CD1c-positive myeloid dendritic cell (primary cell): ENCODE data around the gene CLDN14.
A peak's percentile ranks its signal among the peaks of the same experiment; 100 is the strongest.

Experiments used
- DNase-seq: peaks from one replicate; pipeline ENCODE4 v3.0.0-alpha.2; 2016; ENCODE audit errors: extremely low spot score

Gene CLDN14

DNA sequence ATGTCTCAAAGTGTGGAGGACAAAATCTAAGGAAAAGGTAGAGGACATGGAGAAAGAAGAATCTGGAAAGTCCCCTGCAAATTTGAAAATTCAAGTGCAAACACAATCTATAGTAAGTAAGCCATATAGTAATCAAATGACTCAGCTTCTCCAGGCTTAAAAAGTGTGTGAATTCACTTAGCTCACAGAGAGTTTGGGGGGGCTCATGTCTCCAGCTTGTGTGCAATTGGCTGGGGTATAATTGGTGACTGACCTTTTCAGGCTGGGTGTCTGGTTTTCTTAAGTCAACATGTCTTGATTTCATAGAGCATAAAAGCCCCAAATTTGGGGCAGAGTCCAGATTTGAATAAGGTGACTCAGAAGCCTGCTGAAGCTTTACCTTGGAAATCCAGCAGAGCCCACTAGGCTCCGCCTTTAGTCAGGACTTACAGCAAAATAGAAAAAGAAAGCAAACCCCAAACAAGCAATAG is 8.6 kb downstream of the CLDN14 start:
- no peak for DNase-seq

DNA sequence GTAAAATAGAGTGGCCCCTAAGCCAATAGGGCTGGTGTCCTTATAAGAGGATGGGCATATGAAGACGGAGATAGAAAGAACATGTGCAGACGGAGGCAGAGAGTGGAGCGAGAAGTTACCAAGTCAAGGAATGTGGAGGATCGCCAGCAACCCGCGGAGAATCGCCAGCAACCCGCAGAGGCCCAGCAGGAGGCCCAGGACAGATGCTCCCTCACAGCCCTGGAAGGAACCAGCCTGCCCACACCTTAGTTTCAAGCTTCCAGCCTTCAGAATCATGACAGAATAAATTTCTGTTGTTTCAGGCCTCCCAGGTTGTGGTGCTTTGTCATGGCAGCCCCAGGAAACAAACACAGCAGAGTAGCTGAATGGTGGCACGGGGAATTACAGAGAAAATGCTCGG is 9.6 kb downstream of the CLDN14 start:
- no peak for DNase-seq

DNA sequence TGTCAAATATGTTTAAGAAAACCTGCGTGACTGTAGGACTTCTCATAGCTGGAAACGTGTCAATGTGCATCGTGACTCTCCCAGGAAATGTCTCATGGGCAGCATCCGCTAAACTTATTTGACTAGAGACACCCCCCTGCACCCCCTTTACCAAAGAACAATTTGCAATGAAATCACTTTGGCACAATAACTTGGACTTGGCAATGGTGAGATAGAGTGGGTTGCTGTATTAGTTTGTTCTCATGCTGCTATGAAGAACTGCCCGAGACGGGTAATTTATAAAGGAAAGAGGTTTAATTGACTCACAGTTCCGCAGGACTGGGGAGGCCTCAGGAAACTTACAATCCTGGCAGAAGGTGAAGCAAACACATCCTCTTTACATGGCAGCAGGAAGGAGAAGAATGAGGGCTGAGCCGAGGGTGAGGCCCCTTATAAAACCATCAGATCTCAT is 13.8 kb downstream of the CLDN14 start:
- DNase-seq, result no peak

DNA sequence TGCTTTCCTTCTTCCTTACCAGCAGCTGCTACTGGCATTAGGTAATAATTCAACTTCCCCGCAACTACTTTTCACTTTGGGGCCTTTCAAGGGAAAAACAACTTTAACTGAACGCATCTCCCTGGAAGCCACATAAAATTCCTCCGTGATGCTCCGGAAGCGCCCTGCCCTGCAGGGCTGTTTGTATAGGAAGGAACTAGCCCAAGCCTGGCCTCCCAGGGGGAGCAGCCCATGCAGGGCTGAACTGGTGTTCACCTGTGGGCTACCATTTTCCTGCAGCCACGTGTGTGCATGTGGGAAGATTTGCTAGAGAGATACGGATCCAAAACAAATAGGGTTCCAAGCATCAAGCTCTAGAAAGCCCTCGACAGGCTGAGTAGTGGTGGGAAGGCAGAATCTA is 14.4 kb downstream of the CLDN14 start:
- no peak for DNase-seq

DNA sequence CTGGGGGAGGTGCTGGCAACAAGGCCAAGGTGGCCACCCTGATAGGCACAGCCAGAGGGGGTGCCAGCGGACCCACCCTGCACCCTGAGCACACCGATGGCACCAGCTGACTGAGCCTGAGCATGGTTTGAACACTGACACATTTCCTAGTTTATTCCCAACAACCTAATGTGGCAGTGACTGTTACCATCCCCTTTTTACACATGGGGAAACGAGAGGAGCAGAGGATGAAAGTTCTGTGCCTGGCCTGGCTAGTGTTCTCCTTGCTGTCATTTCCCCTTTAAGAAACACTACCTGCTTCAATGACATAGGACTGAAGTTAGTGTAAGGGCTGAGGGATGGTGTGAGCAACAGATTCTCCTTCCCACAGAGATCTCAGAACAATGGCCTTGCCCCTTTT is 15.3 kb downstream of the CLDN14 start:
- DNase-seq, result no peak

DNA sequence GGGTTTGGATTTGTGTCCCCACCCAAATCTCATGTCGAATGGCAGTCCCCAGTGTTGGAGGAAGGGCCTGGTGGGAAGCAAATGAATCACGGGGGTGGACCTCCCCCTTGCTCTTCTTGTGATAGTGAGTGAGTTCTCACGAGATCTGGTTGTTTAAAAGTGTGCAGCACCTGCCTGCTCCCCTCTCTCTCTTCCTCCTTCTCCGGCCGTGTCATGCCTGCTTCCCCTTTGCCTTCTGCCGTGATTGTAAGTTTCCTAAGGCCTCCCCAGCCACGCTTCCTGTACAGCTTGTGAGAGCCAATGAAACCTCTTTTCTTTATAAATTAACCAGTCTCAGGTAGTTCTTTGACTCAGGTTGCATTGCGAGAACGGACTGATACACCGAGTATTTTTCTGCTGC is 15.9 kb downstream of the CLDN14 start:
- DNase-seq, result no peak

DNA sequence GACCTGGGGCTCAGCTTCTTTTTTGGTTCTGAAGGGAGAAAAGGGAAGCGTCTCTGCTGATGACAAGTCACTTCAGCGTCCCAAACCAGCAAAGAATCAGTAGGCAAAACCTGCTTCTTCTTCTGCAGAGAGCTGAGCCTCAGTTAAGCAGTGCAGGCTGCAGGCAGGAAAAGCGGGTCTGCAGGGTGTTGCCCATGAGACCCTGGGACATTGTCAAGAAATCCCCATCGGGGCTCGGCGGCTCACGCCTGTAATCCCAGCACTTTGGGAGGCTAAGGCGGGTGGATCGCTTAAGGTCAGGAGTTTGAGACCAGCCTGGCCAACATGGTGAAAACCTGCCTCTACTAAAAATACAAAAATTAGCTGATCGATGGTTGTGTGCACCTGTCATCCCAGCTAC is 16.7 kb downstream of the CLDN14 start:
- DNase-seq, result no peak

DNA sequence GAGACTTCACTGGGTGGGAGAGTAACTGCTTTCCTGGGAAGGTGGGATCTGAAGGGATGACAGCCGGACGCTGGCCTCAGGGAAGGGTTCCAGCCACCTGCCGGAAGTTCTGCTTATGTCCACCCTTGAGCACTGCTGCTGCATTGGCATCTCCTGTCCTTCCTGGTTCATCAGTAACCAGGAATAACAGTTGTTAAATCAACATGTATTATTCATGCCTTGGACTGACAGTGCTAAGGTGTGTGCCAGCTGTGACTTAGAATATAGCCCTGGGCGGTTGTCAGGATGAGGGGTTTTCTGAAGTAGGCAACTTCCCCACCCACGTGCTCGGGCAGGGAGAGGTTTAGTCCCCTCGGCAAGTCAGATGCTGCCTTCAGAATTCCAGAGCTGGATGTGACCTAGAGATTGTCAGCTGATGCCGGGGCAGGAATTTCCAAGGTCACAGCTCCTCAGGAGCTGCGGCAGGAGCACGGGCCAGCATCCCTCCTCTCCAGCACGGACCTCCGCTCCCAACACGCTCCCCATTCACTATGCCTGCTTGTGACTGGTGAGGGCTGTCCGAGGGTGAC is 17.9 kb downstream of the CLDN14 start:
- no peak for DNase-seq

DNA sequence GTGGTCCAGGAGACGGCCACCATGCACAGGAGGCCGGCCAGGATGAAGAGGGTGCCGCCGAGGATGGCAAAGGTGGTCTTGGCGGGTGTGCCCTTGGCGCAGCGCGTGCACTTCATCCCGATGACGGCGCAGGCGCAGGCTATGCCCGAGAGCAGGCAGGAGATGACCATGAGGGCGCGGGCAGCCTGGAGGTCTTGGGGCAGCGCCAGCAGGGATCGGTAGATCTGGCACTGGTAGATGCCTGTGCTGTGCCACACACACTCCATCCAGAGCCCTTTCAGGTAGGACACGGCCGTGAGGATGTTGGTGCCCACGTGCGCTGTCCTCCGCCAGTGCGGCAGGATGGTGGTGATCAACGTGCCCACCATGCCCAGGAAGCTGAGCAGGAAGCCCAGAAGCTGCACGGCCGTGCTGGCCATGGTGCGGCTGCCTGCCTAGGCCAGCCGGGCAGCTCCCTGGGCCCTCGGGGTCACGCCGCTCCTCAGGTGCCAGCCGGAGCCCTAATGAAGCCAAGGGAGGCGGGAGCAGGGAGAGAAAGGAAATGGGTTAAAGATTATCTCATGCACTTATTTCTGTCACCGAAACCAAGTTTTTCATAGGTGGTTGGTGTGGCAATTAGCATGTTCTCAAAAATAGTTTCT is 18.5 kb downstream of the CLDN14 start:
- no peak for DNase-seq

DNA sequence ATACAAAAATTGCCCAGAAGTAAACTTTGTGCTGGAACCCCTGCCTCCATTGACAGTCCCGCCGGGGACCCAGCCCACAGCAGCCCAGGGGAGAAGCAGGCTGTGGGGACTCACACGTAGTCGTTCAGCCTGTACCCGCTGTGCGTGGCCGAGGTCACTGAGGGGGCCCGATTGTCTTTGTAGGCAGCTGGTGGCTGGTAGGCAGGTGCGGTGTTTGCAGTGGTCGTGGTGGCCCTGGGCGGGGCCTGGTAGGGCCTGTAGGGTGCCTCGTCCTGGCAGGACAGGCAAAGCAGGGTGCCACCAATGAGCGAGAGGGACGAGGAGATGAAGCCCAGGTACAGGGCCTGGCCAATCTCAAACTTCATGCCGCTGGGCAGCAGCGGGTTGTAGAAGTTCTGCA is 19.1 kb downstream of the CLDN14 start:
- DNase-seq, result no peak

DNA sequence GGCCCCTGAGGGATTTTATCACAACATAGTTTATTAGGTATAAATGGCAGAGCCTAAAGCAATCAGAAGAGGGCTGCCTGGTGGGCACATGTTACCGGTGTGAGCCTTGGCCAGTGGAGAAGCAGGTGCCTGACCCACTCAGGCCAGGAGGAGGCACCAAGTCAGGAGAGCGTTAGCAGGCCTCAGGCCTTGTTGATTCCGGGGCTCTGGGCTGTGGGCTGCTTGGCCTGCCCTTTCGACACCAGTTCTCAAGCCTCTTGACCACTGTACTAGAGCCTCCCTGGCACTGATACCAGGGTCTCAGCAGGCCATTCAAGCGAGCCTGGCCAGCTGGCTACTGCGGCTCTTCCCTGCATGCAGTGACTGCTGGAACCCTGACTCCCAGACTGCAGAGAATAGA is 20.8 kb downstream of the CLDN14 start:
- DNase-seq, result no peak

DNA sequence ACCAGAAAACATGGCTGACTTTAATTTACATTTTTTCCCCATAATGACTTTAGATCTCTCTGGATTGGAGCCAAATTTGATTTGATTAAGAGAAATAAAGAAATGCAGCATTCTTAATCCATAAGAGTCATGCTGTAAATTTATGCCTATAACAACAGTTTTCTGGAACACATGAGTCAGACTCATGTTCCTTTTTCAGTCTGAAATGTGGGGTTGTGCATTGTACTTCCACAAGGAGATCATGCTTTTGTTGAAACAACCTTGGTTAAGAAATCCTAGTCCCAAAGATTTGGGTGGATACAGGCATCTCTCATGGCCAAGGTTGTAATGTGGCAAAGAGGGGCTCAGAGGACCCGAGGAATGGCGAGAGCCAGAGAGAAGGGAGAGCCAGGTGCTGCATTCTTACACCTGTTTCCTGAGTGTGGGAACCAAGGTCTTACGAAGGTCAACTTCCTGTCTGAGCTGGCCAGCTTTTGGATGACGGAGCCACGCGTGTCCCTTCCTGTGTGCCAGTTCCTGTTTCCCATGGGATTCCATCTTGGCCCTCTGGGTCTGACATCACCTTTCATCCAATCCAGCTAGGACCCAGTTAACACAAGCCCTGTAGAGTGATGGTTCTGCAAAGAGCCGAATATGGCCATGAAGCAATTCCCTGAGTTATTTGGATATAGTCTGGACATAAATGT is 23.1 kb downstream of the CLDN14 start:
- DNase-seq, result peak; percentile 55

DNA sequence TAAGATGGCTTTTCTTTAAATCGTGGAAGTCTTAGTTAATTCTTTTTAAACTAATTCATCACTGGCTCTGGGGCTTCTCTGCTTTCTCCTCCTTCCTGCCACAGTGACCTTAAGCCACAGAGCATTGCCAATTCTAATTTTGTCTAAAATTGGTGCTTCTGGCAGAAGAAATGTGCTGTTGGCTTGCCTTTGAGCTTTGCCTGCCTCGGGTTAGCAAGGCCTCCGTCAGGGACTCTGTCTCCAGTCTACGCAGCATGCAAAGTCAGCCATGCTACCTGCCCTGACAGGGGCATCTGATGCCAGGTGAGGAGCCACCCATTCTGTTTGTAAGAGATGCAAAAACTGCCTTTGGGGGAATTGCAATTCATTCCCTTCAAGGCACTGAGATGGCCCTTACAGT is 25.2 kb downstream of the CLDN14 start:
- no peak for DNase-seq

DNA sequence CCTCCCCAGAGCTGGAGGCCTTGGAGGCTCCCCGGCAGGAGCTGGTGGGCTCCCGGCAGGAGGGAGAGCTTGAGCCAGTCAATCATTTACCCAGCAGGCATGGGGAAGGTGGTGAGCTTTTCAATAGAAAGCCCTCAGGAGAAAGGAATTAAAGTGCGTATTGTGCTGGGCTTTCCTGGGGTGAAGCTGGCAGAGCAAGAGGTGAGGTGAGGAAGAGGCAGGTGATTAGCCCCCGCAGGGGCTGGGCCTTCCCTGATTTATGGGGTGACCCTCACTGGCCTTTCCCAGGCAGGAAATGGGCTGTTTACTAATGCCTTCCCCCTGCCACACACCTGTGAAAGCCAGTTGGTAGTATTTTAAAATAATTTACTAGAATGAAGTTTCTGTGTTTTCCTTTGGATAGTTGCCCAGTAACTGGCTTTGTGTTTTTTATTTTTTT is 25.8 kb downstream of the CLDN14 start:
- DNase-seq, result no peak

DNA sequence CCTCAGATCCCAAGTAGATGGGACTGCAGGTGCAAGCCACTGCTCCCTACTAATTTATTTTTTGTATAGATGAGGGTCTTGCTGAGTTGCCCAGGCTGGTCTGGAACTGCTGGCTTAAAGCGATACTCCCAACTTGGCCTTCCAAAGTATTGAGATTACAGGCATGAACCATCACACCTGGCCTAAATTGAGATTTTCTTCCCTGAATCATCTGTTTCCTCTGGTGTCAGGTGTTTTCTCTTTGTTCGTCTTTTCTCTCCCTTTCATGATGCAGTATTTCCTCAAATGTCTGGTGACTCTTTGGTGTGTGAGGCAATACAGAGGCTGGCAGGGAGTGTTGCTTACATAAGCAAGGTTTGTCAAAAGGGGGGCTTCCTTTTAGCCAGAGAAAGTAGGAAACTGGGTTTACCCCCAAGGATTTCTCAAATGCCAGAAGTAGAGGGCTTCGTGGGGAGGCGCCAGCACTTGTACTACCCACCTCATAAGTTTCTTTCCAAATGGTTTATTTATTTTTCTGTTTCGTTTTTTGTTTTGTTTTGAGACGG is 27.6 kb downstream of the CLDN14 start:
- no peak for DNase-seq

DNA sequence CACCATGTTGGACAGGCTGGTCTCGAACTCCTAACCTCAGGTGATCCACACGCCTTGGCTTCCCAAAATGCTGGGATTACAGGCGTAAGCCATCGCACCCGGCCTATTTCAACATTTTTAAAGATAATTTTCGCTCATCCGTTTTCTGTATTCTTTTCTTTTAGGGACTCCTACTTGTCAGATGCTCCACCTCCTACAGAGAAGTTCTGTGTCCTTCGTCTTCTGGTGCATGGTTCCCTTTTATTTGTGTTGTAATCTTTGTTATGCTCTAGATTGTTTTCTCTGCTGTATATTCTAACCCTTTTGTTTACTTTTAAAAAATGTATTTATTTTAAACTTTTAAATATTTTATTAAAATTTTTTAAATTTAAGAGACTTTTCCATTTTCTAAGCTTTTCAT is 28.4 kb downstream of the CLDN14 start:
- DNase-seq, result peak; percentile 37

DNA sequence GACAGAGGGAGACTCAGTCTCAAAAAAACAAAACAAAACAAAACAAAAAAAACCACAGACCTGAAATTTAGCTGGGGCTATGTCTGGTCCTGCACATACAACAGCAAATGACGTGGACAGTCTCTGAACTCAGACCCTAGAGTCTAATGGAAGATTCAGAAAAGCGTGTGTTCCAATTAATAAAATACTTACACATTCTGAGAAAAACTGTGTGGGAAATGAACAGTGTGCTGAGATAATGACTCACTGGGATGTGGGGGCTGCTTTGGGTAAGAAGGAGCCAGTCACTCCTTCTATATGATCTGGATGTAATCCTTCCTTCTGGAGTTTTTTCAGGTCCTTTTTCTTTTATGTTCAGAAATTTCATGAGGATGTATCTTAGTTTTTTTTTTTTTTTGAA is 29.4 kb downstream of the CLDN14 start:
- peak; percentile 24 for DNase-seq

DNA sequence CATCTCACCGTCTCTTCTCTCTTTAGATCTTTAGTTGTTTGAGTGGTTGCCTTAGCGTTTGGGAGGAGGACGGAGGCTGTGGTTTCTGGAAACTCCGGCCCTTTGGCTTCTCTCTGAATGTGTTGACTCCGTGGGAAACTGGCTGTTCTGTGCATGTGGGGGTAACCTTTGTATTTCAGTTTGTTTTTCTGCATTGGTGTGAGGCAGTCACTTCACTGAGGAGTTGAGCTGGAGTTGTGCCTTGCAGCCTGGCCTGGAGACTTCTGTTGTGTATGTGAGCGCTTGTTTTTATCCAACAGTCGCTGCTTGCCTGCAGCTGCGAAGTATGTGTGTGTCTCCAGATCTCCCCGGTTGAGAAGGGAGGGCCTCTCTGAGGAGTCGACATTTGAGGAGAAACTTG is 33.6 kb downstream of the CLDN14 start:
- no peak for DNase-seq

DNA sequence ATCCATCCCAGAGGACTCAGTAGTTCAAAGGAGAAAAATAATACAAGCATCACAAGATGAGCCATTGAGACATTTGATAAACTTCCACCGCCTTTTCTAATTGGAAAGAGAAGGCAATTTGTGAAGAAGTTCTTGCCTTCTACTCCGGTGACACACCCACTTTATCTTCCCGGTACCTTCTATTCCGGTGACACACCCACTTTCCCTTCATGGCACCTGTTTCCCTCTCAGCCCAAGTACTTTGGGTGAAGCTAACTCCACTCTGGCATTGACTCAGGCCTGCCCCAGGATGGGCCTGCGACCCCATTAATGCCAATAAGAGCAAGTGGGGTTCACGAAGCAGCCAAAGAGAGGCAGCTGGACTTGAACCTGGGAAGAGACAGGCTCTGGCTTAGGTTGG is 38.2 kb downstream of the CLDN14 start:
- DNase-seq, result no peak

DNA sequence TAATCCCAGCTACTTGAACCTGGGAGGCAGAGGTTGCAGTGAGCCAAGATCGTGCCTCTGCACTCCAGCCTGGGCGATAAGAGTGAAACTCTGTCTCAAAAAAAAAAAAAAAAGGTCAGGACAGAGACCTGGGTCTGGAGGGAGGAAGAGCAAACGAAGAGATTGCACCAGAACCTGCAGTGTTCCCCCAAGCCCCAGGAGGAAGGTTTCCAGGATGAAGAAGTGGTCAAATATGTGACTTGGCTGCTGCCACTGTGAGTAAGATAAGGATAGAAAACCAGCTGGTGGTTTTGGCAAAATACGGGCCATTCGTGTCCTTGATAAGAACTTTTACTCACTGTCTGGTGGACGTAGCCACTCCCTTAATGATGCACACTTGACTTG is 42.2 kb downstream of the CLDN14 start:
- peak; percentile 42 for DNase-seq

DNA sequence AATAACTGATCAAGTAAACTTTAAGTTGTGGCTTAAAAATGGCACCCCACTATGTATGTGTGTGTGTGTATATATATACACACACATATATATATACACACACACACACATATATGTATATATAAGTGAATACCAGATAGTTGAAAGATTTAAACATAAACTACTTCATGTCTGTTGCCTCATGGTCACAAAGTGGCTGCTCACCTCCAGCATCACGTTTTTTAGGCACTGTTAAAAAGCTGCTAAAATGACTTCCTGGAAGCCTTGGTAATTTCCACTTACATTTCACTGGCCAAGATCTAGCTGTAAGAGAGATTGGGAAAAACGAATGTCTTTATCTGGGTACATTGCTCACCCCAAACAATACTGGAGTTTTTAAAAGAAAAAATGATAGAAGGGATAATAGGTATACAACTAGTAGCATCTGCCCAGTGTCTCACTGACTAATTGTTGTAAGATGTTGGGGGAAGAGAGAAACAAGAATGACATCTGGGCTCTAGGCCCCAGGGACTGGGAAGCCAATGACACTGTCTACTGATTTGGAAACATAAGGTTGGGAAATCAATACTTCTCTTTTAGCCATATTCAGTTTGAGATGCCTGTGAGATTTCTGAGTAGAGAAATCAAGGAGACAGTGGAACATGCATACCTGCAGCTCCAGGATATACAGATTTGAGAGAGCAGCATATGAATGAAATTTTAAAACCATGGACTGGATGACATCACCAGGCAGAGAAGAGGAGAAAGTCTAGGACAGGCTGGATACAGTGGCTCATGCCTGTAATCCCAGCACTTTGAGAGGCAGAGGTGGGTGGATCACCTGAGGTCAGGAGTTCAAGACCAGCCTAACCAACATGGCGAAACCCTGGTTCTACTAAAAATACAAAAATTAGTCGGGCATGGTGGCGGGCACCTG is 42.8 kb downstream of the CLDN14 start:
- DNase-seq, result peak; percentile 54

DNA sequence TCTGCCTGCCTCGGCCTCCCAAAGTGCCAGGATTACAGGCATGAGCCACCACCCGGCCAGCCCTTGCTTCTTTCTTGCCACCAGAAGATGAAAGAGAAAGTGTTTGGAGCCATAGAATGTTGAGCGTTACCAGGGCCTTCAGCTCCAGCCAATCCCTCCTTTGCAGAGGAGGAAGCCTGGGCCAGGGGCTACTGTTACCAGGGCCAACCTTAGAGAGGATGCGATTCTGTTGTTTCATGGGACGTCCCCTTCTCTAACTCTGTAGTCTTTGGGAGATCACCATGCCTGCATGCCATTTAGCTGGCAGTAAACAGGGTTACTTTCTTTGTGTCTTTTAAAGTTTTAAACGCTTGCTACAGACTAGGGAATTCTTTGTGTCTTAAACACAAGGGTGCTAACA is 45.8 kb downstream of the CLDN14 start:
- DNase-seq, result no peak
